ENCODE measurements around the gene HOXA3. TPM values are rescaled to one million over a fixed set of nuclear protein-coding genes. Genes with fewer than 3 reads are reported as not detected.

HOXA3 gene
- polyA plus RNA-seq, 1 of the 3 experiments (the other 2 are of a cell fraction): 0.15 TPM

- ChIA-PET CTCF (interaction anchor here (0.9 to 2.8 kb wide), 4 partner anchors 9 to 39 kb away, joined by 3 to 13 read pairs (median 3); partner anchors contain the start of gene HOXA3), POLR2A (no interaction called here)
- 12% methylated on average over 42 of the region's 42 CpGs for WGBS (ENCODE audit: low lambda C conversion rate)
- Histone ChIP-seq H3K4me2 (no peak overlapping the region), H3K27ac (ENCODE audit: low read depth in 2 of 2, low read length in 1 of 2) (no peak overlapping the region), H2AFZ (ENCODE audit: low read depth) (no peak overlapping the region), H3F3A (replicated peaks; ENCODE audit: insufficient read depth) (no peaks in the 10 kb centered on the region), H3K4me1 (ENCODE audit: control insufficient read depth in 1 of 2, insufficient read depth in 2 of 2, low read depth in 1 of 2, low read length in 1 of 2) (no peaks in the 10 kb centered on the region), H4K20me1 (ENCODE audit: insufficient read depth) (no peaks in the 10 kb centered on the region), H3K27me3 (ENCODE audit: insufficient read depth) (peaks cover 98% of the 10 kb centered on the region), H3K9me3 (no peaks in the 10 kb centered on the region), H3K4me3 (ENCODE audit: low read depth in 2 of 2, low read length in 1 of 2) (no peak overlapping the region), H3K9ac (no peak overlapping the region), H3K9me2 (no peaks in the 10 kb centered on the region), H3K36me3 (replicated peaks in 1 of 2; ENCODE audit: control insufficient read depth in 1 of 2, insufficient read depth in 2 of 2, low read length in 1 of 2) (no peaks in the 10 kb centered on the region), H3K79me2 (ENCODE audit: insufficient read depth) (no peaks in the 10 kb centered on the region)
- TF ChIP-seq USF1 (IDR thresholded peaks at IDR 0.05; ENCODE audit: borderline replicate concordance, low read depth) (no peak), POLR2AphosphoS5 (IDR thresholded peaks at IDR 0.05; ENCODE audit: low read depth, low read length) (no peak)
- DNase-seq: no peak
Measured at GRCh38 chr7:27122077-27122910, 30.1 kb downstream of the HOXA3 start.

DNA sequence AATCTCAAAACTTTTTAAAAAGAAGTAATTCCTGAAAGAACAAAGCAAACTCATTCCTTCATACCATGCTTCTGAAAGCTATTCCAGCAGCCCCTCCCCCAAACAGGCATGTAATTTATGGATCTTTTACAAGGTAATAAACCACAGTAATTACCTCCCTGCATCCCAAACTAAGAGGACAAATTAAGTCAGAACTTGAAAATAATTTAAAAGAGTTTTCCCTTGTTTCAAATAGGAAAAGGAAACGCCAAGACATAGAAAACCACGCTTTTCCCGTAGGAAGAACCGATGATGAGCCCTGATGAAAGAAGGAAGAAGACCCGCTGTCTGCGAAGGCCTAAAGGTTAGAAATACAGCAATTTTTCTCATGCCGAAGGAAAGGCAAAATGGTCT is 30.7 kb downstream of the HOXA3 start:
- 5% methylated on average over 7 of the region's 7 CpGs for WGBS (ENCODE audit: low lambda C conversion rate)

GRCh38 chr7:27119412-27119911 is 32.9 kb downstream of the HOXA3 start:
- Histone ChIP-seq H3K4me3 (ENCODE audit: low read depth in 2 of 2, low read length in 1 of 2) (no peak overlapping the region), H3K4me1 (ENCODE audit: control insufficient read depth in 1 of 2, insufficient read depth in 2 of 2, low read depth in 1 of 2, low read length in 1 of 2) (no peaks in the 10 kb centered on the region), H3K36me3 (replicated peaks in 1 of 2; ENCODE audit: control insufficient read depth in 1 of 2, insufficient read depth in 2 of 2, low read length in 1 of 2) (no peaks in the 10 kb centered on the region), H3F3A (replicated peaks; ENCODE audit: insufficient read depth) (no peaks in the 10 kb centered on the region), H3K9me3 (no peaks in the 10 kb centered on the region), H3K79me2 (ENCODE audit: insufficient read depth) (no peaks in the 10 kb centered on the region), H2AFZ (ENCODE audit: low read depth) (no peak overlapping the region), H3K9me2 (no peaks in the 10 kb centered on the region), H3K4me2 (no peak overlapping the region), H3K27ac (ENCODE audit: low read depth in 2 of 2, low read length in 1 of 2) (no peak overlapping the region), H4K20me1 (ENCODE audit: insufficient read depth) (no peaks in the 10 kb centered on the region), H3K9ac (no peak overlapping the region), H3K27me3 (ENCODE audit: insufficient read depth) (peaks cover 100% of the 10 kb centered on the region)
- DNase-seq: no peak
- ChIA-PET CTCF (interaction anchor here (1.2 to 2.8 kb wide), 2 partner anchors 32 to 436 kb away, joined by 3 to 13 read pairs; partner anchors contain the start of gene HOXA3), POLR2A (no interaction called here)
- 0% methylated on average over 1 of the region's 1 CpG for WGBS (ENCODE audit: low lambda C conversion rate)
- TF ChIP-seq NRF1 (IDR thresholded peaks at IDR 0.05; ENCODE audit: low read depth, low read length) (no peak), YY1 (IDR thresholded peaks at IDR 0.05; ENCODE audit: low read depth) (no peak), NFIC (IDR thresholded peaks at IDR 0.05; ENCODE audit: borderline replicate concordance) (no peak), JUND (IDR thresholded peaks at IDR 0.05) (no peak), MXI1 (IDR thresholded peaks at IDR 0.05; ENCODE audit: low read depth, low read length) (no peak), TCF12 (IDR thresholded peaks at IDR 0.05) (no peak), RAD21 (IDR thresholded peaks at IDR 0.05; ENCODE audit: low read length) (no peak), GABPA (IDR thresholded peaks at IDR 0.05; ENCODE audit: low read depth) (no peak), MEF2A (IDR thresholded peaks at IDR 0.05; ENCODE audit: borderline replicate concordance, low read depth) (no peak), FOXM1 (IDR thresholded peaks at IDR 0.05; ENCODE audit: low read depth) (no peak), CHD2 (IDR thresholded peaks at IDR 0.05; ENCODE audit: low read length, partially characterized antibody) (no peak), USF2 (IDR thresholded peaks at IDR 0.05; ENCODE audit: borderline replicate concordance, low read depth, low read length) (no peak)
- TF ChIP-seq, protein P1, sequence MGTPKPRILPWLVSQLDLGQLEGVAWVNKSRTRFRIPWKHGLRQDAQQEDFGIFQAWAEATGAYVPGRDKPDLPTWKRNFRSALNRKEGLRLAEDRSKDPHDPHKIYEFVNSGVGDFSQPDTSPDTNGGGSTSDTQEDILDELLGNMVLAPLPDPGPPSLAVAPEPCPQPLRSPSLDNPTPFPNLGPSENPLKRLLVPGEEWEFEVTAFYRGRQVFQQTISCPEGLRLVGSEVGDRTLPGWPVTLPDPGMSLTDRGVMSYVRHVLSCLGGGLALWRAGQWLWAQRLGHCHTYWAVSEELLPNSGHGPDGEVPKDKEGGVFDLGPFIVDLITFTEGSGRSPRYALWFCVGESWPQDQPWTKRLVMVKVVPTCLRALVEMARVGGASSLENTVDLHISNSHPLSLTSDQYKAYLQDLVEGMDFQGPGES (IDR thresholded peaks at IDR 0.05; ENCODE audit: low read depth, low read length): no peak

More for the DNA sequence above, 30.7 kb downstream of the HOXA3 start:
- H3K4me2 ChIP-seq: no peak overlapping the region
- ChIA-PET POLR2A (no interaction called here), CTCF (interaction anchor here (0.9 to 2.8 kb wide), 3 partner anchors 10 to 39 kb away, joined by 3 to 13 read pairs (median 3); partner anchors contain the start of gene HOXA3)
- H3K9me2 ChIP-seq: no peaks in the 10 kb centered on the region
- no peaks in the 10 kb centered on the region for H3F3A ChIP-seq (replicated peaks; ENCODE audit: insufficient read depth)
- H2AFZ ChIP-seq (ENCODE audit: low read depth): no peak overlapping the region
- no peak for DNase-seq
- H3K4me1 ChIP-seq (ENCODE audit: control insufficient read depth in 1 of 2, insufficient read depth in 2 of 2, low read depth in 1 of 2, low read length in 1 of 2): no peaks in the 10 kb centered on the region
- no peak overlapping the region for H3K9ac ChIP-seq
- no peaks in the 10 kb centered on the region for H4K20me1 ChIP-seq (ENCODE audit: insufficient read depth)
- peaks cover 100% of the 10 kb centered on the region for H3K27me3 ChIP-seq (ENCODE audit: insufficient read depth)
- no peaks in the 10 kb centered on the region for H3K79me2 ChIP-seq (ENCODE audit: insufficient read depth)
- H3K36me3 ChIP-seq (replicated peaks in 1 of 2; ENCODE audit: control insufficient read depth in 1 of 2, insufficient read depth in 2 of 2, low read length in 1 of 2): no peaks in the 10 kb centered on the region
- no peak overlapping the region for H3K4me3 ChIP-seq (ENCODE audit: low read depth in 2 of 2, low read length in 1 of 2)
- H3K27ac ChIP-seq (ENCODE audit: low read depth in 2 of 2, low read length in 1 of 2): no peak overlapping the region
- TF ChIP-seq SMC3 (IDR thresholded peaks at IDR 0.05; ENCODE audit: low read depth, low read length): no peak
- TF ChIP-seq, protein P2, sequence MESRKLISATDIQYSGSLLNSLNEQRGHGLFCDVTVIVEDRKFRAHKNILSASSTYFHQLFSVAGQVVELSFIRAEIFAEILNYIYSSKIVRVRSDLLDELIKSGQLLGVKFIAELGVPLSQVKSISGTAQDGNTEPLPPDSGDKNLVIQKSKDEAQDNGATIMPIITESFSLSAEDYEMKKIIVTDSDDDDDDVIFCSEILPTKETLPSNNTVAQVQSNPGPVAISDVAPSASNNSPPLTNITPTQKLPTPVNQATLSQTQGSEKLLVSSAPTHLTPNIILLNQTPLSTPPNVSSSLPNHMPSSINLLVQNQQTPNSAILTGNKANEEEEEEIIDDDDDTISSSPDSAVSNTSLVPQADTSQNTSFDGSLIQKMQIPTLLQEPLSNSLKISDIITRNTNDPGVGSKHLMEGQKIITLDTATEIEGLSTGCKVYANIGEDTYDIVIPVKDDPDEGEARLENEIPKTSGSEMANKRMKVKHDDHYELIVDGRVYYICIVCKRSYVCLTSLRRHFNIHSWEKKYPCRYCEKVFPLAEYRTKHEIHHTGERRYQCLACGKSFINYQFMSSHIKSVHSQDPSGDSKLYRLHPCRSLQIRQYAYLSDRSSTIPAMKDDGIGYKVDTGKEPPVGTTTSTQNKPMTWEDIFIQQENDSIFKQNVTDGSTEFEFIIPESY (IDR thresholded peaks at IDR 0.05; ENCODE audit: borderline replicate concordance, low read depth): no peak
- no peaks in the 10 kb centered on the region for H3K9me3 ChIP-seq
